Measurements from ENCODE around the gene SEPTIN3.

Gene SEPTIN3

GRCh38 chr22:41966225-41966606, 3.0 kb upstream of the SEPTIN3 start:
- no peak for DNase-seq (ENCODE audit: low read depth)
- TF ChIP-seq, protein P1, sequence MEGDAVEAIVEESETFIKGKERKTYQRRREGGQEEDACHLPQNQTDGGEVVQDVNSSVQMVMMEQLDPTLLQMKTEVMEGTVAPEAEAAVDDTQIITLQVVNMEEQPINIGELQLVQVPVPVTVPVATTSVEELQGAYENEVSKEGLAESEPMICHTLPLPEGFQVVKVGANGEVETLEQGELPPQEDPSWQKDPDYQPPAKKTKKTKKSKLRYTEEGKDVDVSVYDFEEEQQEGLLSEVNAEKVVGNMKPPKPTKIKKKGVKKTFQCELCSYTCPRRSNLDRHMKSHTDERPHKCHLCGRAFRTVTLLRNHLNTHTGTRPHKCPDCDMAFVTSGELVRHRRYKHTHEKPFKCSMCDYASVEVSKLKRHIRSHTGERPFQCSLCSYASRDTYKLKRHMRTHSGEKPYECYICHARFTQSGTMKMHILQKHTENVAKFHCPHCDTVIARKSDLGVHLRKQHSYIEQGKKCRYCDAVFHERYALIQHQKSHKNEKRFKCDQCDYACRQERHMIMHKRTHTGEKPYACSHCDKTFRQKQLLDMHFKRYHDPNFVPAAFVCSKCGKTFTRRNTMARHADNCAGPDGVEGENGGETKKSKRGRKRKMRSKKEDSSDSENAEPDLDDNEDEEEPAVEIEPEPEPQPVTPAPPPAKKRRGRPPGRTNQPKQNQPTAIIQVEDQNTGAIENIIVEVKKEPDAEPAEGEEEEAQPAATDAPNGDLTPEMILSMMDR (conservative IDR thresholded peaks at IDR 0.05; ENCODE audit: control insufficient read depth, insufficient read depth, low read depth, low read length) = no peak

GRCh38 chr22:41966607-41967240, 2.5 kb upstream of the SEPTIN3 start:
- TF ChIP-seq, protein P1 (conservative IDR thresholded peaks at IDR 0.05; ENCODE audit: control insufficient read depth, insufficient read depth, low read depth, low read length) = peak; percentile 41
- H3K4me3 ChIP-seq (ENCODE audit: control insufficient read depth, low read depth, low read length) = no peak overlapping the region
- DNase-seq (ENCODE audit: low read depth) = peak; percentile 92

More at GRCh38 chr22:41966225-41966606, 3.0 kb upstream of the SEPTIN3 start:
- no peak overlapping the region for H3K4me3 ChIP-seq (ENCODE audit: control insufficient read depth, low read depth, low read length)

GRCh38 chr22:41968601-41969000, 642 bp upstream of the SEPTIN3 start:
- H3K4me3 ChIP-seq (ENCODE audit: control insufficient read depth, low read depth, low read length) = no peak overlapping the region
- TF ChIP-seq, protein P1 (conservative IDR thresholded peaks at IDR 0.05; ENCODE audit: control insufficient read depth, insufficient read depth, low read depth, low read length) = no peak
- no peak for DNase-seq (ENCODE audit: low read depth)

GRCh38 chr22:41970601-41971000, 1.4 kb downstream of the SEPTIN3 start:
- no peak overlapping the region for H3K4me3 ChIP-seq (ENCODE audit: control insufficient read depth, low read depth, low read length)
- TF ChIP-seq, protein P1 (conservative IDR thresholded peaks at IDR 0.05; ENCODE audit: control insufficient read depth, insufficient read depth, low read depth, low read length) = no peak
- DNase-seq (ENCODE audit: low read depth) = no peak

GRCh38 chr22:41971431-41971830, 2.2 kb downstream of the SEPTIN3 start:
- TF ChIP-seq, protein P1 (conservative IDR thresholded peaks at IDR 0.05; ENCODE audit: control insufficient read depth, insufficient read depth, low read depth, low read length) = no peak
- no peak overlapping the region for H3K4me3 ChIP-seq (ENCODE audit: control insufficient read depth, low read depth, low read length)
- DNase-seq (ENCODE audit: low read depth) = no peak

- DNase-seq (ENCODE audit: low read depth) = no peak
- no peak overlapping the region for H3K4me3 ChIP-seq (ENCODE audit: control insufficient read depth, low read depth, low read length)
- TF ChIP-seq, protein P1 (conservative IDR thresholded peaks at IDR 0.05; ENCODE audit: control insufficient read depth, insufficient read depth, low read depth, low read length) = no peak
Observed at GRCh38 chr22:41974691-41975290, 5.5 kb downstream of the SEPTIN3 start.

Data from fibroblast of mammary gland (primary cell).